PC-3 (cell line): Measurements from ENCODE around the gene NSMCE1. TPM values are rescaled to one million over a fixed set of nuclear protein-coding genes. Genes with fewer than 3 reads are reported as not detected.
"Not testable (repeated sequence)": the region's sequence is repeated elsewhere in the genome, so short reads cannot be mapped to it uniquely, and the experiment has no call there.

ENCODE experiments used
- ATAC-seq: fragments of 200-7000 bp; cut with Tn5 transposase; 2 replicates; pipeline ENCODE4 v1.9.1; 2020; ENCODE audit warnings: mild to moderate bottlenecking, moderate library complexity
- BruUV-seq: library from RNA; stranded (reverse); fragments of 400-500 nt; replicated peaks from 2 replicates; lab custom pipeline; 2021; lab: Mats Ljungman, UMichigan
- CTCF ChIA-PET: fragments of 300-600 bp; sonication (Branson Sonifier 250); formaldehyde crosslinking; loops from one replicate; lab custom pipeline; 2022; ENCODE audit warnings: antibody characterized with exemption; lab: Charles Lee
- POLR2A ChIA-PET: fragments of 300-600 bp; sonication (Branson Sonifier 250); formaldehyde crosslinking; loops from one replicate; lab custom pipeline; 2022; ENCODE audit warnings: antibody characterized with exemption; ENCODE audit not compliant: unreplicated experiment; lab: Charles Lee
- DNase-seq: peaks from one replicate; pipeline ENCODE4 v3.0.0-alpha.2; 2015
- H2AFZ ChIP-seq: fragments of 300-600 bp; sonication (generic); 2 replicates; pipeline ENCODE4 v1.6.0; 2016; ENCODE audit warnings: antibody characterized with exemption, low read length
- H3F3A ChIP-seq: fragments of 300-600 bp; sonication (generic); one replicate; pipeline ENCODE4 v1.6.0; 2017; ENCODE audit warnings: antibody characterized with exemption, low read length, control low read depth, mild to moderate bottlenecking; ENCODE audit not compliant: unreplicated experiment
- H3K27ac ChIP-seq: fragments of 300-600 bp; sonication (generic); 2 replicates; pipeline ENCODE4 v1.5.1; 2016; ENCODE audit warnings: mild to moderate bottlenecking, low read length
- H3K27me3 ChIP-seq: fragments of 300-600 bp; sonication (generic); 2 replicates; pipeline ENCODE4 v1.6.1; 2016; ENCODE audit warnings: low read length, mixed read lengths
- H3K36me3 ChIP-seq: fragments of 300-600 bp; sonication (generic); 2 replicates; pipeline ENCODE4 v1.6.1; 2016; ENCODE audit warnings: low read depth, mixed run types, low read length, mixed read lengths
- H3K4me1 ChIP-seq: fragments of 300-600 bp; sonication (generic); 2 replicates; pipeline ENCODE4 v1.5.1; 2016; ENCODE audit warnings: low read length; ENCODE audit not compliant: insufficient read depth
- H3K4me2 ChIP-seq: fragments of 300-600 bp; sonication (generic); 2 replicates; pipeline ENCODE4 v1.6.0; 2016; ENCODE audit warnings: low read length
- H3K4me3 ChIP-seq: fragments of 300-600 bp; sonication (generic); 2 replicates; pipeline ENCODE4 v1.5.1; 2016; ENCODE audit warnings: mild to moderate bottlenecking, low read length, mixed read lengths
- H3K79me2 ChIP-seq: fragments of 300-600 bp; sonication (generic); 2 replicates; pipeline ENCODE4 v1.6.1; 2017; ENCODE audit warnings: low read length, mixed read lengths
- H3K9ac ChIP-seq: fragments of 300-600 bp; sonication (generic); 2 replicates; pipeline ENCODE4 v1.6.0; 2016; ENCODE audit warnings: mild to moderate bottlenecking, low read length
- H3K9me2 ChIP-seq: fragments of 300-600 bp; sonication (generic); replicated peaks from 2 replicates; pipeline ENCODE4 v1.6.1; 2016; ENCODE audit warnings: mixed run types, low read length, mixed read lengths
- H3K9me3 ChIP-seq: fragments of 300-600 bp; sonication (generic); 2 replicates; pipeline ENCODE4 v1.6.1; 2016; ENCODE audit warnings: low read length, mixed read lengths
- H4K20me1 ChIP-seq: fragments of 300-600 bp; sonication (generic); 2 replicates; pipeline ENCODE4 v1.6.1; 2016; ENCODE audit warnings: low read length, mixed read lengths
- CTCF ChIP-seq: fragments of 300-600 bp; sonication (generic); conservative IDR thresholded peaks from 2 replicates; pipeline ENCODE4 v1.5.1; 2017; ENCODE audit warnings: antibody characterized with exemption, low read depth, mild to moderate bottlenecking, low read length
- EZH2 ChIP-seq: fragments of 300-600 bp; sonication (generic); IDR thresholded peaks from one replicate; pipeline ENCODE4 v1.6.1; 2017; ENCODE audit warnings: antibody characterized with exemption, mild to moderate bottlenecking, low read length; ENCODE audit not compliant: unreplicated experiment
- EZH2phosphoT487 ChIP-seq: fragments of 300-600 bp; sonication (generic); IDR thresholded peaks from 2 replicates; pipeline ENCODE4 v1.6.1; 2018; ENCODE audit warnings: mild to moderate bottlenecking, antibody characterized with exemption, low read length, borderline replicate concordance
- intact Hi-C: fragments of 100-400 bp; cut with micrococcal nuclease; formaldehyde crosslinking; loops from 2 replicates; pipeline ENCODE4 v1.9.0; 2023
- total RNA-seq: library from RNA; depleted of rRNA; stranded (reverse); fragments of >200 nt; gene quantifications from 2 replicates; pipeline ENCODE4 v1.2.3, GENCODE V29; 2014

The NSMCE1 gene
- total RNA-seq, 1 experiment from 2014 or later: 32.5 TPM

GRCh38 chr16:27264151-27264550 lies 4.4 kb downstream of the NSMCE1 start:
- Histone ChIP-seq H4K20me1 (no peaks in the 10 kb centered on the region), H3K9me2 (no peaks in the 10 kb centered on the region), H3K4me2 (peak overlapping the region; percentile 81), H3K4me1 (peaks cover 37% of the 10 kb centered on the region), H3K9me3 (no peaks in the 10 kb centered on the region), H3F3A (peaks cover 6% of the 10 kb centered on the region), H3K4me3 (peak overlapping the region; percentile 55), H3K9ac (no peak overlapping the region), H3K36me3 (no peaks in the 10 kb centered on the region), H3K27me3 (no peaks in the 10 kb centered on the region), H2AFZ (peak overlapping the region; percentile 33; the same call in 1 of the 2 replicates), H3K79me2 (peaks cover 34% of the 10 kb centered on the region), H3K27ac (peak overlapping the region; percentile 60)
- ChIA-PET POLR2A (no interaction called here), CTCF (no interaction called here)
- no TSS peak for BruUV-seq
- intact Hi-C loops: loop anchor here (10.0 kb wide), 1 partner anchor 51 kb away; the partner anchor contains the start of gene IL4R
- no peak for TF ChIP-seq CTCF
- TF ChIP-seq EZH2: no peak
- no peak for TF ChIP-seq EZH2phosphoT487
- DNase-seq: peak; percentile 86
- peak; percentile 72 for ATAC-seq

- H3K36me3 ChIP-seq, DNase-seq, H3F3A ChIP-seq, CTCF ChIA-PET, H2AFZ ChIP-seq, POLR2A ChIA-PET, H3K4me2 ChIP-seq, H3K9me3 ChIP-seq, H3K9me2 ChIP-seq, H4K20me1 ChIP-seq, H3K27me3 ChIP-seq, H3K4me3 ChIP-seq, ATAC-seq, H3K9ac ChIP-seq, BruUV-seq: not testable (repeated sequence)
- intact Hi-C loops: loop anchor here (10.0 kb wide), 1 partner anchor 52 kb away; the partner anchor contains the start of gene IL4R
- H3K79me2 ChIP-seq: peaks cover 30% of the 10 kb centered on the region
- H3K4me1 ChIP-seq: peaks cover 43% of the 10 kb centered on the region
- peak overlapping the region; percentile 60; the same call in 1 of the 2 replicates for H3K27ac ChIP-seq
These were observed 5.6 kb downstream of the NSMCE1 start for GRCh38 chr16:27262904-27263423.

GRCh38 chr16:27259710-27260109 lies 8.9 kb downstream of the NSMCE1 start:
- Histone ChIP-seq H3K4me3 (no peak overlapping the region), H3K36me3 (no peaks in the 10 kb centered on the region), H3K79me2 (peaks cover 15% of the 10 kb centered on the region), H3K4me2 (no peak overlapping the region), H3K9ac (no peak overlapping the region), H3K27me3 (no peaks in the 10 kb centered on the region), H3K9me2 (no peaks in the 10 kb centered on the region), H3K9me3 (no peaks in the 10 kb centered on the region), H3K27ac (no peak overlapping the region), H4K20me1 (no peaks in the 10 kb centered on the region), H3F3A (peaks cover 4% of the 10 kb centered on the region), H3K4me1 (peaks cover 39% of the 10 kb centered on the region), H2AFZ (no peak overlapping the region)
- CTCF ChIA-PET: no interaction called here
- BruUV-seq: no TSS peak
- TF ChIP-seq CTCF: no peak
- TF ChIP-seq EZH2: no peak
- TF ChIP-seq EZH2phosphoT487: no peak
- DNase-seq (no peak), ATAC-seq (no peak)
- intact Hi-C loops: loop anchor here (10.0 kb wide), 1 partner anchor 55 kb away; the partner anchor contains the start of gene IL4R
- POLR2A ChIA-PET: no interaction called here
